ENCODE data around the gene SIK2. TPM values are rescaled to one million over a fixed set of nuclear protein-coding genes. Genes with fewer than 3 reads are reported as not detected.

SIK2 gene
- total and polyA plus RNA-seq, 9 of the 15 experiments (the other 6 are each of a cell fraction or from before 2014, with no cell fraction given), result 0.74 to 11.6 (median 3.8) TPM

DNA sequence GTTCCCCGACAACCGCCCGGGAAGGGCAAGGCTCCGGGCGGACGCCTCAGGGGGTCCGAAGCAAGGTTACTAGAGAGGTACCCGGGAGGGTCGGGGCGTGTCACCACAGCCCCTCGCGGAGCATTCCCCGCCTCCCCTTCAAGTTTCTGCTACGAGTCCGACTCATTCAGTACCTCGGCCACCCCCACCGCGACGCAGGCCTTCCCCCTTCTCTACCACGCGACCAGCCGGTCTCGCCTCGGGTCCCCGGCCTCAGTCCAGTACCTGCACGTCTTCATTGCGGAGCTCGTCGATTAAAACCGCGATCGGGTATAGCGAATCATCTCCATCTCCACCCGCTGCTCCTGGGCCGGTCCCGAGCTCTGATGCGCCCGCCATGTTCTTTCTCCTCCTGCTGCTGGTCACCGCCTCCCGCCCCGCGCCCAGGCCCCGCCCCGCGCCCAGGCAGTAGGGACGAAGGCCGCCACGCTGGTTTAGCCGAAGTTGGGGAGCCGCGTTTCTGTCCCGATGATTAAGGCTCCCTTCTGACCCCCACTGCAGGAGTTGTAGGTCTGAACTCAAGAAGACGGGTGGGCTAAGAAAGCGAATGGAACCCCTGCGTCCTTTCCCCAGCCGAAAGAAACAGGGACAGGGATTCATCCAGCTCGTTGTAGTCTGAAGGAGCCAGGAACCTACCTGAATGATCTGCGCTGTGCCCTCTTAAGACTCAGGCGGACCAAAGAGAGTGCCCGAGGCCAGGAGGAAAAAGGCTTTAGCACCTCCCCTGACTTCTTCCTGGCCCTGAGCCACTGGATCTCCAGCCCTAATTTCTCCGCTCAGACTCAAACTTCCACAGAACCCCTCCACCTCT, 164.0 kb downstream of the SIK2 start, which contains the start of gene PPP2R1B (continued):
- TF ChIP-seq, protein P1, sequence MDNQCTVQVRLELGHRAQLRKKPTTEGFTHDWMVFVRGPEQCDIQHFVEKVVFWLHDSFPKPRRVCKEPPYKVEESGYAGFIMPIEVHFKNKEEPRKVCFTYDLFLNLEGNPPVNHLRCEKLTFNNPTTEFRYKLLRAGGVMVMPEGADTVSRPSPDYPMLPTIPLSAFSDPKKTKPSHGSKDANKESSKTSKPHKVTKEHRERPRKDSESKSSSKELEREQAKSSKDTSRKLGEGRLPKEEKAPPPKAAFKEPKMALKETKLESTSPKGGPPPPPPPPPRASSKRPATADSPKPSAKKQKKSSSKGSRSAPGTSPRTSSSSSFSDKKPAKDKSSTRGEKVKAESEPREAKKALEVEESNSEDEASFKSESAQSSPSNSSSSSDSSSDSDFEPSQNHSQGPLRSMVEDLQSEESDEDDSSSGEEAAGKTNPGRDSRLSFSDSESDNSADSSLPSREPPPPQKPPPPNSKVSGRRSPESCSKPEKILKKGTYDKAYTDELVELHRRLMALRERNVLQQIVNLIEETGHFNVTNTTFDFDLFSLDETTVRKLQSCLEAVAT (IDR thresholded peaks at IDR 0.05), result peak in 1 of 2 experiments; percentile 13; a peak in 1 of 4 replicates
- TF ChIP-seq POLR2B (IDR thresholded peaks at IDR 0.05; ENCODE audit: low read depth, partially characterized antibody) (peak; percentile 84), SP1 (CRISPR knock-in tag; IDR thresholded peaks at IDR 0.05) (peak; percentile 28; the same call in 1 of the 2 replicates), ATF1 (CRISPR knock-in tag; IDR thresholded peaks at IDR 0.05) (no peak), ATF1 (tag; IDR thresholded peaks at IDR 0.05) (0 out of 2 replicates have a peak, but pooled peaks have one; percentile 9), FOXK1 (CRISPR knock-in tag; IDR thresholded peaks at IDR 0.05; ENCODE audit: borderline replicate concordance) (0 out of 2 replicates have a peak, but pooled peaks have one; percentile 21), GABPA (tag; conservative IDR thresholded peaks at IDR 0.05; ENCODE audit: low read depth) (0 out of 2 replicates have a peak, but pooled peaks have one; percentile 26), ZC3H4 (CRISPR knock-in tag; IDR thresholded peaks at IDR 0.05; ENCODE audit: borderline replicate concordance) (no peak), YY1 (IDR thresholded peaks at IDR 0.05; ENCODE audit: borderline replicate concordance in 1 of 3, control insufficient read depth in 1 of 3, extremely low read depth in 1 of 3, insufficient read depth in 3 of 3, insufficient read length in 1 of 3, insufficient replicate concordance in 2 of 3, low read depth in 1 of 3, low read length in 2 of 3) (peak; percentile 53 to 92 (median 86)), MBD2 (IDR thresholded peaks at IDR 0.05; ENCODE audit: borderline replicate concordance, low read depth) (peak; percentile 54; the same call in 1 of the 2 replicates), ZNF174 (CRISPR knock-in tag; IDR thresholded peaks at IDR 0.05) (no peak), TBL1XR1 (IDR thresholded peaks at IDR 0.05; ENCODE audit: low read length in 2 of 2) (0 out of 4 replicates have a peak, but pooled peaks of 1 of the 2 experiments have one; percentile 37), MAZ (CRISPR knock-in tag; conservative IDR thresholded peaks at IDR 0.05 in 1 of 2, IDR thresholded peaks at IDR 0.05 in 1 of 2) (peak; percentile 19 to 37; a peak in 2 of 4 replicates), ZNF436 (CRISPR knock-in tag; IDR thresholded peaks at IDR 0.05) (no peak)
- TF ChIP-seq, protein P2, sequence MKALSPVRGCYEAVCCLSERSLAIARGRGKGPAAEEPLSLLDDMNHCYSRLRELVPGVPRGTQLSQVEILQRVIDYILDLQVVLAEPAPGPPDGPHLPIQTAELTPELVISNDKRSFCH (CRISPR knock-in tag; IDR thresholded peaks at IDR 0.05), result no peak
- TF ChIP-seq, protein P2 (tag; IDR thresholded peaks at IDR 0.05), result no peak
- TF ChIP-seq, protein P3, sequence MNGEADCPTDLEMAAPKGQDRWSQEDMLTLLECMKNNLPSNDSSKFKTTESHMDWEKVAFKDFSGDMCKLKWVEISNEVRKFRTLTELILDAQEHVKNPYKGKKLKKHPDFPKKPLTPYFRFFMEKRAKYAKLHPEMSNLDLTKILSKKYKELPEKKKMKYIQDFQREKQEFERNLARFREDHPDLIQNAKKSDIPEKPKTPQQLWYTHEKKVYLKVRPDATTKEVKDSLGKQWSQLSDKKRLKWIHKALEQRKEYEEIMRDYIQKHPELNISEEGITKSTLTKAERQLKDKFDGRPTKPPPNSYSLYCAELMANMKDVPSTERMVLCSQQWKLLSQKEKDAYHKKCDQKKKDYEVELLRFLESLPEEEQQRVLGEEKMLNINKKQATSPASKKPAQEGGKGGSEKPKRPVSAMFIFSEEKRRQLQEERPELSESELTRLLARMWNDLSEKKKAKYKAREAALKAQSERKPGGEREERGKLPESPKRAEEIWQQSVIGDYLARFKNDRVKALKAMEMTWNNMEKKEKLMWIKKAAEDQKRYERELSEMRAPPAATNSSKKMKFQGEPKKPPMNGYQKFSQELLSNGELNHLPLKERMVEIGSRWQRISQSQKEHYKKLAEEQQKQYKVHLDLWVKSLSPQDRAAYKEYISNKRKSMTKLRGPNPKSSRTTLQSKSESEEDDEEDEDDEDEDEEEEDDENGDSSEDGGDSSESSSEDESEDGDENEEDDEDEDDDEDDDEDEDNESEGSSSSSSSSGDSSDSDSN (IDR thresholded peaks at IDR 0.05; ENCODE audit: borderline replicate concordance in 1 of 2, low read depth in 2 of 2, low read length in 2 of 2), result peak in 1 of 2 experiments; percentile 33; a peak in 1 of 4 replicates
- TF ChIP-seq, protein P4, sequence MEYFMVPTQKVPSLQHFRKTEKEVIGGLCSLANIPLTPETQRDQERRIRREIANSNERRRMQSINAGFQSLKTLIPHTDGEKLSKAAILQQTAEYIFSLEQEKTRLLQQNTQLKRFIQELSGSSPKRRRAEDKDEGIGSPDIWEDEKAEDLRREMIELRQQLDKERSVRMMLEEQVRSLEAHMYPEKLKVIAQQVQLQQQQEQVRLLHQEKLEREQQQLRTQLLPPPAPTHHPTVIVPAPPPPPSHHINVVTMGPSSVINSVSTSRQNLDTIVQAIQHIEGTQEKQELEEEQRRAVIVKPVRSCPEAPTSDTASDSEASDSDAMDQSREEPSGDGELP (CRISPR knock-in tag; IDR thresholded peaks at IDR 0.05; ENCODE audit: borderline replicate concordance), result peak; percentile 44; the same call in 1 of the 2 replicates
- TF ChIP-seq, protein P5, sequence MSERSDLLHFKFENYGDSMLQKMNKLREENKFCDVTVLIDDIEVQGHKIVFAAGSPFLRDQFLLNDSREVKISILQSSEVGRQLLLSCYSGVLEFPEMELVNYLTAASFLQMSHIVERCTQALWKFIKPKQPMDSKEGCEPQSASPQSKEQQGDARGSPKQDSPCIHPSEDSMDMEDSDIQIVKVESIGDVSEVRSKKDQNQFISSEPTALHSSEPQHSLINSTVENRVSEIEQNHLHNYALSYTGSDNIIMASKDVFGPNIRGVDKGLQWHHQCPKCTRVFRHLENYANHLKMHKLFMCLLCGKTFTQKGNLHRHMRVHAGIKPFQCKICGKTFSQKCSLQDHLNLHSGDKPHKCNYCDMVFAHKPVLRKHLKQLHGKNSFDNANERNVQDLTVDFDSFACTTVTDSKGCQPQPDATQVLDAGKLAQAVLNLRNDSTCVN (CRISPR knock-in tag; IDR thresholded peaks at IDR 0.05), result no peak
